ENCODE measurements around the gene RAB36. TPM values are rescaled to one million over a fixed set of nuclear protein-coding genes. Genes with fewer than 3 reads are reported as not detected.
A peak's percentile ranks its signal among the peaks of the same experiment; 100 is the strongest.

Gene RAB36, protein sequence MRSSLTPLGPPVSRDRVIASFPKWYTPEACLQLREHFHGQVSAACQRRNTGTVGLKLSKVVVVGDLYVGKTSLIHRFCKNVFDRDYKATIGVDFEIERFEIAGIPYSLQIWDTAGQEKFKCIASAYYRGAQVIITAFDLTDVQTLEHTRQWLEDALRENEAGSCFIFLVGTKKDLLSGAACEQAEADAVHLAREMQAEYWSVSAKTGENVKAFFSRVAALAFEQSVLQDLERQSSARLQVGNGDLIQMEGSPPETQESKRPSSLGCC
- total RNA-seq = not detected

DNA sequence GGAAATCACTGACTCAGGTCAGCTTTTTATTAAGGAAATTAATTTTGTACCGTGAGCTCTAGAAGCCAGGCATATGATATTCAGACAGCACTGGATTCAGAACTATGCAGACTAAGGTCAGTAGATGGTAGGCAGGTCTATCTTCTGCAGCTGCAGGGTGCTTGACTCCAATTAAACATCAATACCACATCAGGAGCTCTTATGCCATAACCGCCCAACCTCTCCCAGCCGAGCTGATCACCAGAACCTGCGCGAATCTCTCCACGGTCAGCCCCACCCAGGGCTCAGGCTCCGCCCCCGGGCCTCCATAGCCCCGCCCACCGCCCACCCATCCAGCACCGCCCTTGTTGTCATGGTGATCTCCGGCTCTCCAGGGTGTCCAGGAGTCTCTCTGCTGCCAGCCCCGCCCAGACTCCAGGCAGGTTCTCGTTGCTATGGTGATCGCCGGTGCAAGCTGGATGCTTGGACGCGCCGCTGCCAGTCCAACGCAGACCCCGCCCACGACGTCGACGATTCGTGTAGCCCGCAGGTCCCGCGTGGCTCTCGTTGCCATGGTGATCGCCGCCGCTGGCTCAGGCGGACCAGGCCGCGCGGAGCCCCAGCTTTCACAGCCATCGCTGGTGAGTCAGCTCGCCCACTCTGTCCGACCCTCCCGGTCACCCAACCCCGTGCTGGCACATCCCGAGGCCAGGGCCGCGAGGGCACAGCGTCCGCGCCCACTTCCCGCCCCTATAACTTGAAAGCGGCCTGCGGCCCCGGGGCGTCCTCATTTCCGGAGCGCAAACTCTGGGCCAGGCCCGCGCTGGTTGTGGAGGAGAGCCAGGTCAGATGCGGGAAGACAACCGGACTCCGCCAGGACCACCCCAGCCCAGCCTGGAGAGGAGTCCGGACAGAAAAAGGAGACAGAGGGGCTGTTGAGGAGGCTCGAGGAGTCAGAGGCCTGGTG, at the start of gene RAB36:
RAB36 (plus strand) TSS at position 546 of the 946 bp plus-strand sequence. CDS start 1,140 bp downstream, outside the sequence.
- Mint-ChIP-seq H3K27me3 (ENCODE audit: low read depth) (no peaks in the 10 kb centered on the region), H3K9me3 (no peaks in the 10 kb centered on the region), H3K27ac (no peak within 1 kb of the TSS), H3K36me3 (ENCODE audit: low read depth) (no peaks in the 10 kb centered on the region), H3K4me3 (peak within 1 kb of the TSS; percentile 63), H3K4me1 (ENCODE audit: low read depth) (peaks cover 44% of the 10 kb centered on the region)
- DNase-seq = peak; percentile 82
- CTCF ChIA-PET = interaction anchor here (0.5 to 1.7 kb wide), 5 partner anchors 9 to 702 kb away, joined by 3 to 7 read pairs (median 3); no protein-coding TSS in a partner anchor
- intact Hi-C loops (cut with micrococcal nuclease) = loop anchor here (5.0 kb wide), 2 partner anchors 323 to 562 kb away; no protein-coding TSS in a partner anchor

- CTCF ChIA-PET = no interaction called here
- no peak overlapping the region for H3K27ac Mint-ChIP-seq
- intact Hi-C loops (cut with micrococcal nuclease) = no loop called here
Measured at GRCh38 chr22:23095733-23096342, 49.4 kb upstream of the RAB36 start.

DNA sequence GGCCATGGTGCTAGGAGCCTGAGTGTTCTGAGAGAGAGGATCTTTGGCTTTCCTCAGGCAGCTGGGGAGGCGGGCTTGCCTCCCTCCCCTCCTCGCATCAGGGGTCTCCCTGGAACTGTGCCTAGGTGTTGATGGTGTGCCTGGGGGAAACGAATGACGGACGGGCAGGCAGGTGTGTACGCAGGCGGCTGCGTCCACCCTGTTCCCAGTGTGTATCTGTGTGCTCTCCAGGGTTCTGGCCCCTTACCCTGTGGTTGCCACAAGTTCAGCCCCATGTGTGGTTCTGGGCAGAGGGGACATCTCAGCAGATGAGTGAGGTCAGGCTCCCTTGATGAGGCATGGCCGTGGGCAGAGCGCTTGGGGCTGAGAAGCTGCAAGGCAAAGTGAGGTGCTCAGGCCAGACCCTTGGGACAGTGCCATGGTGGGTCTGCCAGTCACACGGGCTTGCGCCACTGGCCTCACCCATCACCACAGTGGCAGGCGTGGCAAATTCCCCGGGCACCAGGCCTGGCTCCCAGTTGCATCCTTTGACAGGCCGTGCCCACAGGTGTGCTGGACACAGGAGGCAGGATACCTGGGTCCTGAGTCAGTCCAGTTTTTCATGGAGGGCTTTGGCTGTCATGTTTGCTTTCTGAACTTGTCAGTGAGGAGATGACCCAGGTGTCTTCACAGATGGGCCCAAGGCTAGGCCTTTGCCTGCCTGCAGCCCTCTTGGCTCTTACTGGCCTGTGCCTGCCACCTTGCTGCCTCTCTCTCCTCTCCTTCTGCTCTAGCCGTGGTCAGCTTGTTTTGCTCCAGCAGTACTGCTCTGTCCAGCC, 47.7 kb upstream of the RAB36 start:
- H3K4me3 Mint-ChIP-seq = no peak overlapping the region
- intact Hi-C loops (cut with micrococcal nuclease) = no loop called here
- H3K36me3 Mint-ChIP-seq (ENCODE audit: low read depth) = no peaks in the 10 kb centered on the region
- no peaks in the 10 kb centered on the region for H3K27me3 Mint-ChIP-seq (ENCODE audit: low read depth)
- H3K27ac Mint-ChIP-seq = peak overlapping the region; percentile 53
- no peaks in the 10 kb centered on the region for H3K4me1 Mint-ChIP-seq (ENCODE audit: low read depth)
- DNase-seq = no peak
- CTCF ChIA-PET = interaction anchor here (0.7 kb wide), 1 partner anchor 137 kb away, joined by 3 read pairs; no protein-coding TSS in a partner anchor
- H3K9me3 Mint-ChIP-seq = no peaks in the 10 kb centered on the region

More at GRCh38 chr22:23095733-23096342, 49.4 kb upstream of the RAB36 start:
- Mint-ChIP-seq H3K9me3 (no peaks in the 10 kb centered on the region), H3K27me3 (ENCODE audit: low read depth) (no peaks in the 10 kb centered on the region), H3K4me1 (ENCODE audit: low read depth) (no peaks in the 10 kb centered on the region), H3K4me3 (no peak overlapping the region), H3K36me3 (ENCODE audit: low read depth) (no peaks in the 10 kb centered on the region)
- DNase-seq = no peak

GRCh38 chr22:23098230-23098705, 47.0 kb upstream of the RAB36 start:
- DNase-seq = no peak
- Mint-ChIP-seq H3K4me3 (no peak overlapping the region), H3K9me3 (no peaks in the 10 kb centered on the region), H3K36me3 (ENCODE audit: low read depth) (no peaks in the 10 kb centered on the region), H3K27ac (peak overlapping the region; percentile 53), H3K4me1 (ENCODE audit: low read depth) (no peaks in the 10 kb centered on the region), H3K27me3 (ENCODE audit: low read depth) (no peaks in the 10 kb centered on the region)
- intact Hi-C loops (cut with micrococcal nuclease) = no loop called here
- CTCF ChIA-PET = no interaction called here

- no peak for DNase-seq
- no peak overlapping the region for H3K4me3 Mint-ChIP-seq
- H3K9me3 Mint-ChIP-seq = no peaks in the 10 kb centered on the region
- no peaks in the 10 kb centered on the region for H3K4me1 Mint-ChIP-seq (ENCODE audit: low read depth)
- intact Hi-C loops (cut with micrococcal nuclease) = no loop called here
- H3K36me3 Mint-ChIP-seq (ENCODE audit: low read depth) = no peaks in the 10 kb centered on the region
- CTCF ChIA-PET = no interaction called here
- no peak overlapping the region for H3K27ac Mint-ChIP-seq
- H3K27me3 Mint-ChIP-seq (ENCODE audit: low read depth) = no peaks in the 10 kb centered on the region
Measured at GRCh38 chr22:23098718-23099530, 46.4 kb upstream of the RAB36 start.

GRCh38 chr22:23099531-23099804, 45.8 kb upstream of the RAB36 start:
- DNase-seq = no peak
- Mint-ChIP-seq H3K4me1 (ENCODE audit: low read depth) (no peaks in the 10 kb centered on the region), H3K4me3 (no peak overlapping the region), H3K9me3 (no peaks in the 10 kb centered on the region), H3K27me3 (ENCODE audit: low read depth) (no peaks in the 10 kb centered on the region), H3K36me3 (ENCODE audit: low read depth) (no peaks in the 10 kb centered on the region), H3K27ac (no peak overlapping the region)
- CTCF ChIA-PET = no interaction called here
- intact Hi-C loops (cut with micrococcal nuclease) = no loop called here

DNA sequence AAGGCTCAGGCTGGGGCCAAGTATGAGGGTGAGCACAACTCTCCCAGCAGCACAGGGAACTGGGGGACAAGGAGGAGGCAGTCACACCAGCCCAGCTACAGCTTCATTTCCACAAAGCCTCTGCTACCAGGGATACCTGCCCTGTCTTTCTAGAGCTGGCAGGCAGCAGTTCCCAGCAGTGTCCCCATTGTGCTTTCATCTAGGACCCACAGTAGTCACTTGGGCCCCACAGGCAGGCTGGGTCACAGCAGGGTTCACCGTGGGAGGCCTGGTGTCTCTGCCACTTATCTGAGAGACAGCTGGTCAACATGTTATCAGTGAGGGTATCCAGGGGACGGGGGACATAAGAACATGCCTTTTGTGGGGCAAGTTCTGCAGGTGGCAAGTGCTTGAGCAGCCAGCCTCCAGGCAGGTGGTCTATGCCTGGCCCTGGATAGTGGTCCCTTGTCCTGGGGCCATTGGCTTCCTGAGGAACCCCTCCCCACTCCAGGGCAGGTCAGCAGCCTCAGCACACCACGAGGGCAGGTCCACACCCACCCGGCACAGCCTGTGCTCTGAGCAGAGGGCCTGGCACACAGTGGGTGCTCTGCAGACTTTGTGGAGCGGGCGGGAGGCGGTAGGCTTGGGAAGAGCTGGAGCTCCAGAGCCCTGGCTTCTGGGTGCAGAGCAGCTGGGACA, 45.0 kb upstream of the RAB36 start:
- CTCF ChIA-PET = interaction anchor here (0.7 kb wide), 1 partner anchor 748 kb away, joined by 3 read pairs; no protein-coding TSS in a partner anchor
- Mint-ChIP-seq H3K4me1 (ENCODE audit: low read depth) (no peaks in the 10 kb centered on the region), H3K36me3 (ENCODE audit: low read depth) (no peaks in the 10 kb centered on the region), H3K4me3 (no peak overlapping the region), H3K27ac (no peak overlapping the region), H3K27me3 (ENCODE audit: low read depth) (no peaks in the 10 kb centered on the region), H3K9me3 (no peaks in the 10 kb centered on the region)
- no peak for DNase-seq
- intact Hi-C loops (cut with micrococcal nuclease) = no loop called here

GRCh38 chr22:23101524-23101923, 43.8 kb upstream of the RAB36 start:
- H3K4me1 Mint-ChIP-seq (ENCODE audit: low read depth) = no peaks in the 10 kb centered on the region
- no peak overlapping the region for H3K4me3 Mint-ChIP-seq
- CTCF ChIA-PET = no interaction called here
- DNase-seq = no peak
- no peaks in the 10 kb centered on the region for H3K27me3 Mint-ChIP-seq (ENCODE audit: low read depth)
- H3K9me3 Mint-ChIP-seq = no peaks in the 10 kb centered on the region
- H3K36me3 Mint-ChIP-seq (ENCODE audit: low read depth) = no peaks in the 10 kb centered on the region
- no peak overlapping the region for H3K27ac Mint-ChIP-seq
- intact Hi-C loops (cut with micrococcal nuclease) = no loop called here

- no peaks in the 10 kb centered on the region for H3K9me3 Mint-ChIP-seq
Measured at GRCh38 chr22:23102002-23102655, 43.1 kb upstream of the RAB36 start.

GRCh38 chr22:23102776-23103175, 42.5 kb upstream of the RAB36 start:
- no peak for DNase-seq
- H3K9me3 Mint-ChIP-seq = no peaks in the 10 kb centered on the region
- no peaks in the 10 kb centered on the region for H3K27me3 Mint-ChIP-seq (ENCODE audit: low read depth)
- H3K27ac Mint-ChIP-seq = no peak overlapping the region
- no peaks in the 10 kb centered on the region for H3K36me3 Mint-ChIP-seq (ENCODE audit: low read depth)
- intact Hi-C loops (cut with micrococcal nuclease) = no loop called here
- H3K4me1 Mint-ChIP-seq (ENCODE audit: low read depth) = no peaks in the 10 kb centered on the region
- CTCF ChIA-PET = no interaction called here
- H3K4me3 Mint-ChIP-seq = no peak overlapping the region

More at GRCh38 chr22:23102002-23102655, 43.1 kb upstream of the RAB36 start:
- Mint-ChIP-seq H3K4me1 (ENCODE audit: low read depth) (no peaks in the 10 kb centered on the region), H3K36me3 (ENCODE audit: low read depth) (no peaks in the 10 kb centered on the region), H3K27ac (no peak overlapping the region), H3K4me3 (no peak overlapping the region), H3K27me3 (ENCODE audit: low read depth) (no peaks in the 10 kb centered on the region)
- CTCF ChIA-PET = no interaction called here
- no peak for DNase-seq
- intact Hi-C loops (cut with micrococcal nuclease) = no loop called here
